OCI-LY1 (cell line): Measurements from ENCODE around the gene NAT8.
"Not testable (repeated sequence)": the region's sequence is repeated elsewhere in the genome, so short reads cannot be mapped to it uniquely, and the experiment has no call there.

ENCODE experiments used
- H2AFZ ChIP-seq: fragments of 200-600 bp; sonication (generic), shearing (Covaris generic); 2 replicates; pipeline ENCODE4 v1.6.0; 2014; ENCODE audit warnings: antibody characterized with exemption, mild to moderate bottlenecking, low read length
- H3F3A ChIP-seq: fragments of 200-600 bp; sonication (generic), shearing (Covaris generic); 2 replicates; pipeline ENCODE4 v1.6.0; 2014; ENCODE audit warnings: mild to moderate bottlenecking, antibody characterized with exemption, low read length, moderate library complexity; ENCODE audit not compliant: insufficient read depth
- H3K27ac ChIP-seq: fragments of 200-600 bp; sonication (generic); 2 replicates; pipeline ENCODE4 v1.5.1; 2014; ENCODE audit warnings: low read length, mixed run types, mild to moderate bottlenecking, low read depth; ENCODE audit not compliant: poor library complexity, severe bottlenecking
- H3K27me3 ChIP-seq: fragments of 200-600 bp; sonication (generic); 2 replicates; pipeline ENCODE4 v1.6.0; 2014; ENCODE audit warnings: antibody characterized with exemption, mild to moderate bottlenecking, low read length, moderate library complexity; ENCODE audit not compliant: insufficient read depth
- H3K36me3 ChIP-seq: fragments of 200-600 bp; sonication (generic); 2 replicates; pipeline ENCODE4 v1.6.1; 2014; ENCODE audit warnings: mild to moderate bottlenecking, antibody characterized with exemption, low read length, moderate library complexity, mixed read lengths; ENCODE audit not compliant: insufficient read depth
- H3K4me1 ChIP-seq: fragments of 200-600 bp; sonication (generic); 2 replicates; pipeline ENCODE4 v1.5.1; 2014; ENCODE audit warnings: mild to moderate bottlenecking, low read length, moderate library complexity; ENCODE audit not compliant: insufficient read depth, severe bottlenecking
- H3K4me2 ChIP-seq: fragments of 200-600 bp; sonication (generic), shearing (Covaris generic); 2 replicates; pipeline ENCODE4 v1.6.1; 2014; ENCODE audit warnings: low read length
- H3K4me3 ChIP-seq: fragments of 200-600 bp; sonication (generic); 2 replicates; pipeline ENCODE4 v1.5.1; 2014; ENCODE audit warnings: low read length, low read depth, mild to moderate bottlenecking, mixed read lengths; ENCODE audit not compliant: poor library complexity, severe bottlenecking
- H3K79me2 ChIP-seq: fragments of 200-600 bp; shearing (Covaris generic); 2 replicates; pipeline ENCODE4 v1.6.1; 2016; ENCODE audit warnings: mixed run types, low read length, mixed read lengths; ENCODE audit not compliant: insufficient read depth
- H3K9ac ChIP-seq: fragments of 200-600 bp; sonication (generic), shearing (Covaris generic); 2 replicates; pipeline ENCODE4 v1.6.1; 2014; ENCODE audit warnings: mild to moderate bottlenecking, low read length, mixed read lengths
- H3K9me2 ChIP-seq: fragments of 200-600 bp; sonication (generic), shearing (Covaris generic); 2 replicates; pipeline ENCODE4 v1.6.1; 2014; ENCODE audit warnings: low read depth, mild to moderate bottlenecking, low read length, mixed read lengths
- H3K9me3 ChIP-seq: fragments of 200-600 bp; shearing (Covaris generic); 2 replicates; pipeline ENCODE4 v1.6.1; 2014; ENCODE audit warnings: low read length, mixed read lengths
- H4K20me1 ChIP-seq: fragments of 200-600 bp; sonication (generic), shearing (Covaris generic); 2 replicates; pipeline ENCODE4 v1.6.0; 2016; ENCODE audit warnings: mild to moderate bottlenecking, low read length; ENCODE audit not compliant: insufficient read depth
- EZH2 ChIP-seq: fragments of 200-600 bp; sonication (generic), shearing (Covaris generic); IDR thresholded peaks from 2 replicates; pipeline ENCODE4 v1.8.0; 2017; ENCODE audit warnings: borderline replicate concordance, mixed run types, mild to moderate bottlenecking, antibody characterized with exemption, low read length, moderate library complexity, mixed read lengths
- TF ChIP-seq, protein P1 (sequence below): fragments of 200-600 bp; sonication (generic), shearing (Covaris generic); IDR thresholded peaks from 2 replicates; pipeline ENCODE4 v1.5.1; 2017; ENCODE audit warnings: mild to moderate bottlenecking, antibody characterized with exemption, low read length, moderate library complexity, mixed read lengths

NAT8 gene

GRCh38 chr2:73685764-73686438, 43.7 kb upstream of the NAT8 start:
- Histone ChIP-seq H3K9me3 (no peaks in the 10 kb centered on the region), H2AFZ (no peak overlapping the region), H3K4me3 (no peak overlapping the region), H3K27me3 (no peaks in the 10 kb centered on the region), H3K9me2 (no peaks in the 10 kb centered on the region), H3K27ac (no peak overlapping the region), H3K79me2 (no peaks in the 10 kb centered on the region), H3K4me2 (no peak overlapping the region), H3K36me3 (no peaks in the 10 kb centered on the region), H3K9ac (no peak overlapping the region), H4K20me1 (no peaks in the 10 kb centered on the region), H3K4me1 (no peaks in the 10 kb centered on the region), H3F3A (no peaks in the 10 kb centered on the region)
- TF ChIP-seq, protein P1, sequence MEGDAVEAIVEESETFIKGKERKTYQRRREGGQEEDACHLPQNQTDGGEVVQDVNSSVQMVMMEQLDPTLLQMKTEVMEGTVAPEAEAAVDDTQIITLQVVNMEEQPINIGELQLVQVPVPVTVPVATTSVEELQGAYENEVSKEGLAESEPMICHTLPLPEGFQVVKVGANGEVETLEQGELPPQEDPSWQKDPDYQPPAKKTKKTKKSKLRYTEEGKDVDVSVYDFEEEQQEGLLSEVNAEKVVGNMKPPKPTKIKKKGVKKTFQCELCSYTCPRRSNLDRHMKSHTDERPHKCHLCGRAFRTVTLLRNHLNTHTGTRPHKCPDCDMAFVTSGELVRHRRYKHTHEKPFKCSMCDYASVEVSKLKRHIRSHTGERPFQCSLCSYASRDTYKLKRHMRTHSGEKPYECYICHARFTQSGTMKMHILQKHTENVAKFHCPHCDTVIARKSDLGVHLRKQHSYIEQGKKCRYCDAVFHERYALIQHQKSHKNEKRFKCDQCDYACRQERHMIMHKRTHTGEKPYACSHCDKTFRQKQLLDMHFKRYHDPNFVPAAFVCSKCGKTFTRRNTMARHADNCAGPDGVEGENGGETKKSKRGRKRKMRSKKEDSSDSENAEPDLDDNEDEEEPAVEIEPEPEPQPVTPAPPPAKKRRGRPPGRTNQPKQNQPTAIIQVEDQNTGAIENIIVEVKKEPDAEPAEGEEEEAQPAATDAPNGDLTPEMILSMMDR: no peak
- TF ChIP-seq EZH2: no peak

GRCh38 chr2:73684905-73685304, 42.7 kb upstream of the NAT8 start:
- not testable (repeated sequence) for H3K9me2 ChIP-seq, H3F3A ChIP-seq, H3K4me2 ChIP-seq, H3K27me3 ChIP-seq, H3K36me3 ChIP-seq, H2AFZ ChIP-seq, H3K4me1 ChIP-seq, H3K27ac ChIP-seq, H4K20me1 ChIP-seq, H3K79me2 ChIP-seq, H3K4me3 ChIP-seq, H3K9me3 ChIP-seq, H3K9ac ChIP-seq

- H2AFZ ChIP-seq, H3K36me3 ChIP-seq, H3K4me3 ChIP-seq, H3K79me2 ChIP-seq, H3K27me3 ChIP-seq, H3F3A ChIP-seq, H3K27ac ChIP-seq, H4K20me1 ChIP-seq, H3K4me1 ChIP-seq, H3K9me2 ChIP-seq, H3K9ac ChIP-seq, H3K4me2 ChIP-seq, H3K9me3 ChIP-seq: not testable (repeated sequence)
Observed at GRCh38 chr2:73684325-73684724, 42.1 kb upstream of the NAT8 start.

- not testable (repeated sequence) for H2AFZ ChIP-seq, H3K4me3 ChIP-seq, H3F3A ChIP-seq, H3K9me2 ChIP-seq, H3K27ac ChIP-seq, H3K9ac ChIP-seq, H4K20me1 ChIP-seq, H3K27me3 ChIP-seq, H3K36me3 ChIP-seq, H3K4me2 ChIP-seq, H3K4me1 ChIP-seq, H3K9me3 ChIP-seq, H3K79me2 ChIP-seq
- TF ChIP-seq, protein P1: peak; percentile 63
Observed at GRCh38 chr2:73679951-73680571, 37.8 kb upstream of the NAT8 start.

- H3K9me3 ChIP-seq, H3K4me2 ChIP-seq, H4K20me1 ChIP-seq, H3K4me3 ChIP-seq, H3K9ac ChIP-seq, H3K4me1 ChIP-seq, H3K36me3 ChIP-seq, H2AFZ ChIP-seq, H3K27me3 ChIP-seq, H3K27ac ChIP-seq, H3K79me2 ChIP-seq, H3K9me2 ChIP-seq, H3F3A ChIP-seq: not testable (repeated sequence)
Observed at GRCh38 chr2:73679237-73679636, 37.0 kb upstream of the NAT8 start.

DNA sequence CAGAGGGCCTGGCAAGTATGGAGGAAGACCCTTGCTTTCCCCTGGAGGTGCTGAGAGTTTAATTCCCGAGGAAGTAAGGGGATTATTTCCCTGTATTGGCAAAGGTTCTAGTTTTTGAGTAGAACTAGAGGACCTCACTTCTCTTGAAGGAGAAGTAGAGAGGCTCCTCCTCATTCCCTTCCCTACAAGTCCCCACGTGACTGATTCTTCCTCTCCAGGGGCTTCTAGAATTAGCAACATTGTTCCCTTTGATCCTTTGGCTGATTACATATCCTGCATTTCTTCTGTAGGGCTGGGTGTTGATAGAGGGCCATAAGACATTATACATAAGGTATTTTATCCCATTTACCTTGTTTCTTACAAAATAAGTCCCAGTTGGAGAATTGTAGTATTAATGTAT, 35.8 kb upstream of the NAT8 start:
- not testable (repeated sequence) for H3K9me2 ChIP-seq, H3K4me1 ChIP-seq, H3K79me2 ChIP-seq, H4K20me1 ChIP-seq, H2AFZ ChIP-seq, H3K9ac ChIP-seq, H3K27me3 ChIP-seq, H3F3A ChIP-seq, H3K4me2 ChIP-seq, H3K27ac ChIP-seq, H3K4me3 ChIP-seq, H3K9me3 ChIP-seq, H3K36me3 ChIP-seq
